Karpas-422 (cell line): Measurements from ENCODE around the gene ELAC2. TPM values are rescaled to one million over a fixed set of nuclear protein-coding genes. Genes with fewer than 3 reads are reported as not detected.

ENCODE experiments used
- DNase-seq: peaks from one replicate; pipeline ENCODE4 v3.0.0-alpha.2; 2015
- H2AFZ ChIP-seq: fragments of 200-600 bp; sonication (generic); 2 replicates; pipeline ENCODE4 v1.6.1; 2014; ENCODE audit warnings: antibody characterized with exemption, low read length, mixed read lengths
- H3K27ac ChIP-seq: fragments of 200-600 bp; sonication (generic); 2 replicates; pipeline ENCODE4 v1.5.1; 2014; ENCODE audit warnings: mild to moderate bottlenecking, low read length, moderate library complexity
- H3K27me3 ChIP-seq: fragments of 200-600 bp; sonication (generic); 2 replicates; pipeline ENCODE4 v1.6.1; 2014; ENCODE audit warnings: low read length, mixed read lengths
- H3K36me3 ChIP-seq: fragments of 200-600 bp; sonication (generic); 2 replicates; pipeline ENCODE4 v1.6.1; 2014; ENCODE audit warnings: low read length, mixed read lengths; ENCODE audit not compliant: insufficient read depth
- H3K4me1 ChIP-seq: fragments of 200-600 bp; sonication (generic); 2 replicates; pipeline ENCODE4 v1.6.1; 2014; ENCODE audit warnings: mild to moderate bottlenecking, low read length, mixed read lengths
- H3K4me2 ChIP-seq: fragments of 200-600 bp; sonication (generic); 2 replicates; pipeline ENCODE4 v1.6.1; 2014; ENCODE audit warnings: low read length, low read depth, mild to moderate bottlenecking; ENCODE audit not compliant: poor library complexity, severe bottlenecking
- H3K4me3 ChIP-seq: fragments of 200-600 bp; sonication (generic); 2 replicates; pipeline ENCODE4 v1.5.1; 2014; ENCODE audit warnings: mild to moderate bottlenecking, antibody characterized with exemption, low read length, mixed read lengths
- H3K79me2 ChIP-seq: fragments of 200-600 bp; sonication (generic); 2 replicates; pipeline ENCODE4 v1.6.1; 2014; ENCODE audit warnings: mild to moderate bottlenecking, low read length, mixed read lengths
- H3K9ac ChIP-seq: fragments of 200-600 bp; sonication (generic); 2 replicates; pipeline ENCODE4 v1.6.0; 2014; ENCODE audit warnings: low read length
- H3K9me2 ChIP-seq: fragments of 200-600 bp; sonication (generic), shearing (Covaris generic); replicated peaks from 2 replicates; pipeline ENCODE4 v1.6.0; 2014; ENCODE audit warnings: mild to moderate bottlenecking, low read length, moderate library complexity; ENCODE audit not compliant: insufficient read depth
- H3K9me3 ChIP-seq: fragments of 300-700, 200-600 bp; sonication (generic); 2 replicates; pipeline ENCODE4 v1.6.1; 2014; ENCODE audit warnings: low read length, mixed read lengths
- H4K20me1 ChIP-seq: fragments of 200-600 bp; sonication (generic); 2 replicates; pipeline ENCODE4 v1.6.1; 2014; ENCODE audit warnings: mild to moderate bottlenecking, antibody characterized with exemption, low read length, low read depth; ENCODE audit not compliant: insufficient read depth
- total RNA-seq: library from RNA; depleted of rRNA; stranded (reverse); fragments of >200 nt; shearing (Covaris generic); gene quantifications from 2 replicates; pipeline ENCODE4 v1.2.3, GENCODE V29; 2014; ENCODE audit warnings: low replicate concordance

The ELAC2 gene
- total RNA-seq, 1 experiment from 2014 or later, result 126 TPM

GRCh38 chr17:13025687-13026086, 7.9 kb upstream of the ELAC2 start:
- no peak overlapping the region for H3K9ac ChIP-seq
- no peak overlapping the region for H3K27ac ChIP-seq
- no peaks in the 10 kb centered on the region for H3K27me3 ChIP-seq
- no peaks in the 10 kb centered on the region for H3K9me3 ChIP-seq
- H3K4me3 ChIP-seq, result no peak overlapping the region
- H4K20me1 ChIP-seq, result no peaks in the 10 kb centered on the region
- H3K79me2 ChIP-seq, result no peaks in the 10 kb centered on the region
- no peak overlapping the region for H2AFZ ChIP-seq
- no peaks in the 10 kb centered on the region for H3K36me3 ChIP-seq
- no peak overlapping the region for H3K4me2 ChIP-seq
- no peak for DNase-seq
- no peaks in the 10 kb centered on the region for H3K4me1 ChIP-seq
- no peaks in the 10 kb centered on the region for H3K9me2 ChIP-seq

DNA sequence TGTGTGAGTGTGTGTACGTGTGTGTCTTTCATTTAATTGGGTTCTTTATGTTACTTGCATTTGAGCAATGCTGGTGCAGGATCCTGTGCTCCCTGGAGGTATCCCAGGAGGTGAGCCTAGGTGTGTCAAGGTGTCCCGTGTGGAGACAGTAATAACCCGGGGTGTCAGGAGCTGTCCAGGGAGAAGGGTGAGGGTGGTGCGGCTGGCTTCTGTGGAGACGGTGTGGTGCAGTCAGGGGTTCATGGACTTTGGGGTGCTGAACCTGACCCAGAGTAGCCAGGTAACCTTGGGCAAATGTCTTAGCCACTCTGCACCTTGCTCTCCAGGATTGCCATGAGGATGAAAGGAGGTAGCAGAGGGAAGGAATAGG, 7.4 kb upstream of the ELAC2 start:
- Histone ChIP-seq H3K36me3 (no peaks in the 10 kb centered on the region), H3K9me3 (no peaks in the 10 kb centered on the region), H3K9me2 (no peaks in the 10 kb centered on the region), H3K79me2 (no peaks in the 10 kb centered on the region), H3K9ac (no peak overlapping the region), H2AFZ (no peak overlapping the region), H4K20me1 (no peaks in the 10 kb centered on the region), H3K27me3 (no peaks in the 10 kb centered on the region), H3K27ac (no peak overlapping the region), H3K4me2 (no peak overlapping the region), H3K4me1 (no peaks in the 10 kb centered on the region), H3K4me3 (no peak overlapping the region)
- no peak for DNase-seq

DNA sequence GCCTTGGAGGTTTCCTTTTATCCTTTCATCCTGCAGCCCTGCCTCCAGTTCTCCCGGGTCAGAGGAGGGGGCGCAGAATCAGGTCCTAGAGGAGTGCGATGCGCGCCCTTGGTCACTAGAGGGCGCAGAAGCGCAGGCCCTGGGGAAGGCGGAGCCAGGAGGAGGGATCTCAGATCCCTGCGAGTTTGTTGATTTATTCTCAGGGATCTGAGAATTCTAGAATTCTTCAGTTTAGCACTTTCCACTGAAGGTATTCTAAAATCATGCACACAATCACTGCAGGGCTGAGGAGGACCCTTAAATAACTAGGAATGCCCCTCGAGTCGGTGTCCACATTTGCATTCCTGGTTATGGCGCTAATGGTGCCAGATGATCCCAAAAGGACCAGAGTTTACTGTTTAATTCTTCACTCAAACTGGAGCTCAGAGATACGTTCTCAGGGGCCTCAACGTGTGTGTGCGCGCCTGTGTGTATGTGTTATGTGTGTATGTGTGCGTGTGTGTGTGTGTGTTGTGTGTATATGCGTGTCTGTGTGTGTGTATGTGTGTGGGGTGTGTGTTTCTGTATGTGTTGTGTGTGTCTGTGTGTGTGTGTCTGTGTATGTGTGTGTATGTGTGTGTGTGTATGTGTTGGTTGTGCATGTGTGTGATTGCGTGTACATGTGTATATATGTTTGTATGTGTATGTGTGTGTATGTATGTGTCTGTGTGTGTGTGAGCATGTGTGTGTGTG, 6.9 kb upstream of the ELAC2 start:
- H3K27ac ChIP-seq, result no peak overlapping the region
- H3K4me2 ChIP-seq, result peak overlapping the region; percentile 22
- no peaks in the 10 kb centered on the region for H3K9me2 ChIP-seq
- H3K4me1 ChIP-seq, result no peaks in the 10 kb centered on the region
- H2AFZ ChIP-seq, result no peak overlapping the region
- no peak overlapping the region for H3K4me3 ChIP-seq
- H3K36me3 ChIP-seq, result no peaks in the 10 kb centered on the region
- H3K79me2 ChIP-seq, result no peaks in the 10 kb centered on the region
- no peaks in the 10 kb centered on the region for H3K9me3 ChIP-seq
- no peak overlapping the region for H3K9ac ChIP-seq
- no peaks in the 10 kb centered on the region for H4K20me1 ChIP-seq
- DNase-seq, result peak; percentile 87
- H3K27me3 ChIP-seq, result no peaks in the 10 kb centered on the region

GRCh38 chr17:13024016-13024415, 6.2 kb upstream of the ELAC2 start:
- Histone ChIP-seq H3K4me2 (no peak overlapping the region), H2AFZ (no peak overlapping the region), H3K4me3 (no peak overlapping the region), H3K79me2 (no peaks in the 10 kb centered on the region), H3K9me2 (no peaks in the 10 kb centered on the region), H3K9ac (no peak overlapping the region), H3K27ac (no peak overlapping the region), H3K27me3 (no peaks in the 10 kb centered on the region), H4K20me1 (no peaks in the 10 kb centered on the region), H3K4me1 (no peaks in the 10 kb centered on the region), H3K9me3 (no peaks in the 10 kb centered on the region), H3K36me3 (no peaks in the 10 kb centered on the region)
- DNase-seq, result no peak

DNA sequence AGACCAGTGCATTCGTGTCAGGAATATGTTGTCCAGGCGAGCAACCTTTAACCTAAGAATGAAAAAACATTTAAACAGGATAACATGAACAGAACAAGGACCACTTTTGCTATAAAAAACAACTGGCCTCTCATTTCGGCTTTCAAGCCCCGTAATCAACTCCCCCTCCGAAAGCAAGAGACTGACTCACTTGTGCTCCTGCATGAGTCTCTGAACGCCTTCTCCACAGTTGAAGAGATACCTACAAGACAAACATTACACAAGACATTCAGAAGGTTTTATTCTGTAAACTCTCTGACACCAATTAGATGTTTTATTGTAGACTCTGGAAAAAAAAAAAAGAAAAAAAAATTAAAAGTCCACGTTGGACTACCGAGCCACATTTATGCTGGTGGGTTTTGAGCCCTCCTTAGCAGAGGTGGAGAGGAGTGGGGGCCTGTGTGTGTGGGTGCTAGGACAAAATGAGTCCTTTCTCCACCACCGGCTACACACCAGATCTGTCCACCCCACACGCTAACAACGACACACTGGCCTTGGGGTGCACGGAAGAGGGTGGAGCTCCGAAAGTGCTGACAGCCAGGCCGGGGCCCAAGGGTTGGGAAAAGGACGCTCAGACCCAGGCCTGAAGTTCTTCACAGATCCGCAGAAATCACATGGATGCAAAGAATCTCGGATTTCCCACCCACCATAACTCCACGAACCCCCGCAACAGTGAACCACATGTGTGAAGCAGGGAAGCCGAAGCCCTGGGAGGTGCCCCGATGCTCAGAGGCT, 759 bp downstream of the ELAC2 start:
- Histone ChIP-seq H3K4me3 (peak overlapping the region; percentile 86), H2AFZ (no peak overlapping the region)

DNA sequence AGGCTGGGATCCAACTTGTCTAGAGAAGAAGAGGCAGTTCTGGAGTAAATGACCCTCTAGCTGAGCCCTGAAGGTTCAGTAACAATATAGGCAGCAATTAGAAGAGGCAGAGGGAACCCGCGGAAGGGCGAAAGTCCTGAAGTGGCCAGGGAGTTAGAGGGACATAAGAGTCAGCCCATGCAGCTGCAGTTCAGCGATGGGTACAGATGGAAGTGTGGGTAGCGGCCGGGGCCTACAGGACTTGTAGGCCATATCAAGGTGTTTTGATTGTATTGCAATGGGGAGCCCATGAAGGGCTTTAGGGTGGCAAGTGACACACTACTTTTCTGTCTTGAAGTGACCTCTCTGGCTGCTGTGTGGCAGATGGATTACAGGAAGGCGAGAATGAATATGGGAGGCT, 3.0 kb downstream of the ELAC2 start:
- no peak overlapping the region for H3K4me2 ChIP-seq
- no peak overlapping the region for H3K4me3 ChIP-seq
- peaks cover 41% of the 10 kb centered on the region for H3K79me2 ChIP-seq
- no peaks in the 10 kb centered on the region for H3K9me2 ChIP-seq
- no peak overlapping the region for H2AFZ ChIP-seq
- H3K9ac ChIP-seq, result no peak overlapping the region
- no peaks in the 10 kb centered on the region for H3K9me3 ChIP-seq
- no peak for DNase-seq
- no peaks in the 10 kb centered on the region for H3K27me3 ChIP-seq
- H3K27ac ChIP-seq, result no peak overlapping the region
- H3K4me1 ChIP-seq, result peaks cover 17% of the 10 kb centered on the region
- no peaks in the 10 kb centered on the region for H4K20me1 ChIP-seq
- H3K36me3 ChIP-seq, result peaks cover 54% of the 10 kb centered on the region

More for the DNA sequence above, 759 bp downstream of the ELAC2 start:
- DNase-seq, result no peak
- peaks cover 17% of the 10 kb centered on the region for H3K4me1 ChIP-seq
- peak overlapping the region; percentile 89 for H3K9ac ChIP-seq
- peaks cover 39% of the 10 kb centered on the region for H3K79me2 ChIP-seq
- H3K27ac ChIP-seq, result peak overlapping the region; percentile 54
- H3K4me2 ChIP-seq, result peak overlapping the region; percentile 90
- H3K36me3 ChIP-seq, result peaks cover 35% of the 10 kb centered on the region
- no peaks in the 10 kb centered on the region for H3K9me2 ChIP-seq
- no peaks in the 10 kb centered on the region for H4K20me1 ChIP-seq
- no peaks in the 10 kb centered on the region for H3K27me3 ChIP-seq
- no peaks in the 10 kb centered on the region for H3K9me3 ChIP-seq

DNA sequence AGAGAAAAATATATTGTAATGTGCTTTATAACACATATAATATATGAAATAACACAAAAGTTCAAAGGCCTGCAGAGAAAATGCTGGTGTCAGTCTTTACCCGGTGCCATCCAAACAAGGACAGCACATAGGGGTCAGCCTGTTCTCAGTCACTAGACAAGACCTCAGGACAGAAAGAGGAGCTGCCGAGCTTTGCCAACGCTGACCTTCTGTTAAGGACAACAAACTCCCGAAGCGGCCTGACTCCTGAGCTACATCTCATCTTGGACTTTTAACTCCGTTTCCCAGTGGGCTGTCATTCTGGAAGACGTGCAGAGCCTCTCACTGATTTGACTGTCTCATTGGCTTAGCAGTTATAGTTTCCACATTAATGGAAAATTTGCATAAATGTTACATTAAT, 6.9 kb downstream of the ELAC2 start:
- Histone ChIP-seq H3K9me3 (no peaks in the 10 kb centered on the region), H3K4me3 (no peak overlapping the region), H3K4me2 (no peak overlapping the region), H3K9me2 (no peaks in the 10 kb centered on the region), H2AFZ (no peak overlapping the region), H3K36me3 (peaks cover 67% of the 10 kb centered on the region), H3K79me2 (peaks cover 24% of the 10 kb centered on the region), H3K27ac (no peak overlapping the region), H3K9ac (no peak overlapping the region), H3K27me3 (no peaks in the 10 kb centered on the region), H4K20me1 (no peaks in the 10 kb centered on the region), H3K4me1 (peaks cover under 1% of the 10 kb centered on the region; the same call in 1 of the 2 replicates)
- DNase-seq, result no peak

- no peak for DNase-seq
- H3K27ac ChIP-seq, result no peak overlapping the region
These were observed 9.4 kb downstream of the ELAC2 start for GRCh38 chr17:13008461-13008860.

More at GRCh38 chr17:13008461-13008860, 9.4 kb downstream of the ELAC2 start:
- H3K4me3 ChIP-seq, result no peak overlapping the region
- H2AFZ ChIP-seq, result no peak overlapping the region
- H3K79me2 ChIP-seq, result peaks cover 7% of the 10 kb centered on the region
- H3K9me3 ChIP-seq, result no peaks in the 10 kb centered on the region
- H3K4me1 ChIP-seq, result no peaks in the 10 kb centered on the region
- no peaks in the 10 kb centered on the region for H4K20me1 ChIP-seq
- no peak overlapping the region for H3K4me2 ChIP-seq
- no peaks in the 10 kb centered on the region for H3K27me3 ChIP-seq
- H3K9me2 ChIP-seq, result no peaks in the 10 kb centered on the region
- no peak overlapping the region for H3K9ac ChIP-seq
- peaks cover 59% of the 10 kb centered on the region for H3K36me3 ChIP-seq
